A673 (cell line): Measurements from ENCODE around the gene KCNG2. TPM values are rescaled to one million over a fixed set of nuclear protein-coding genes. Genes with fewer than 3 reads are reported as not detected.

Experiments
- BruUV-seq: library from RNA; stranded (reverse); fragments of 400-500 nt; replicated peaks from 2 replicates; lab custom pipeline; 2021; lab: Mats Ljungman, UMichigan
- CTCF ChIA-PET: fragments of 300-600 bp; sonication (Branson Sonifier 250); formaldehyde crosslinking; loops from one replicate; lab custom pipeline; 2022; ENCODE audit warnings: antibody characterized with exemption; lab: Charles Lee
- POLR2A ChIA-PET: fragments of 300-600 bp; sonication (Branson Sonifier 250); formaldehyde crosslinking; loops from one replicate; lab custom pipeline; 2022; ENCODE audit warnings: antibody characterized with exemption; ENCODE audit not compliant: low non-redundant PET; lab: Charles Lee
- DNase-seq: peaks from one replicate; pipeline ENCODE4 v3.0.0-alpha.2; 2015; ENCODE audit warnings: low spot score
- H3K27ac ChIP-seq: fragments of 200-600 bp; sonication (generic); 2 replicates; pipeline ENCODE4 v1.5.1; 2016; ENCODE audit warnings: mixed run types, low read depth, mild to moderate bottlenecking, mixed read lengths, antibody characterized with exemption, low read length; ENCODE audit not compliant: poor library complexity, severe bottlenecking
- H3K27me3 ChIP-seq: fragments of 200-600 bp; sonication (generic); replicated peaks from 2 replicates; pipeline ENCODE4 v1.6.1; 2017; ENCODE audit warnings: mixed run types, low read depth, mild to moderate bottlenecking, mixed read lengths, antibody characterized with exemption, low read length; ENCODE audit not compliant: insufficient read depth, poor library complexity
- H3K36me3 ChIP-seq: fragments of 200-600 bp; sonication (generic); 2 replicates; pipeline ENCODE4 v1.6.1; 2016; ENCODE audit warnings: mixed run types, mild to moderate bottlenecking, mixed read lengths, antibody characterized with exemption, low read length; ENCODE audit not compliant: insufficient read depth, poor library complexity, severe bottlenecking
- H3K4me1 ChIP-seq: fragments of 200-600 bp; sonication (generic); 2 replicates; pipeline ENCODE4 v1.6.1; 2017; ENCODE audit warnings: mixed run types, mild to moderate bottlenecking, mixed read lengths, antibody characterized with exemption, low read length; ENCODE audit not compliant: insufficient read depth, poor library complexity, severe bottlenecking
- H3K4me3 ChIP-seq: fragments of 200-600 bp; sonication (generic); 2 replicates; pipeline ENCODE4 v1.5.1; 2016; ENCODE audit warnings: low read depth, mixed run types, mild to moderate bottlenecking, mixed read lengths, low read length; ENCODE audit not compliant: poor library complexity, severe bottlenecking
- H3K9me3 ChIP-seq: fragments of 200-600 bp; sonication (generic); 2 replicates; pipeline ENCODE4 v1.6.1; 2016; ENCODE audit warnings: mixed run types, low read depth, mild to moderate bottlenecking, mixed read lengths, antibody characterized with exemption, low read length; ENCODE audit not compliant: poor library complexity, severe bottlenecking
- EZH2 ChIP-seq: fragments of 200-600 bp; sonication (generic); IDR thresholded peaks from 2 replicates; pipeline ENCODE4 v1.6.1; 2017; ENCODE audit warnings: borderline replicate concordance, low read depth, mild to moderate bottlenecking, mixed read lengths, antibody characterized with exemption, low read length; ENCODE audit not compliant: poor library complexity, severe bottlenecking
- intact Hi-C: fragments of 100-400 bp; cut with micrococcal nuclease; formaldehyde crosslinking; loops from one replicate; pipeline ENCODE4 v1.10.0; 2022; ENCODE audit not compliant: unreplicated experiment
- total RNA-seq: library from RNA; stranded (reverse); gene quantifications from 2 replicates; pipeline ENCODE4 v1.2.3, GENCODE V29; 2021
- TF ChIP-seq, protein P1 (sequence below): fragments of 300-800, 200-600 bp; sonication (generic); conservative IDR thresholded peaks from 2 replicates; pipeline ENCODE4 v1.5.1; 2017; ENCODE audit warnings: low read depth, mild to moderate bottlenecking, antibody characterized with exemption, low read length, moderate library complexity, mixed read lengths

KCNG2 gene
- total RNA-seq, 1 experiment from 2014 or later, result not detected

DNA sequence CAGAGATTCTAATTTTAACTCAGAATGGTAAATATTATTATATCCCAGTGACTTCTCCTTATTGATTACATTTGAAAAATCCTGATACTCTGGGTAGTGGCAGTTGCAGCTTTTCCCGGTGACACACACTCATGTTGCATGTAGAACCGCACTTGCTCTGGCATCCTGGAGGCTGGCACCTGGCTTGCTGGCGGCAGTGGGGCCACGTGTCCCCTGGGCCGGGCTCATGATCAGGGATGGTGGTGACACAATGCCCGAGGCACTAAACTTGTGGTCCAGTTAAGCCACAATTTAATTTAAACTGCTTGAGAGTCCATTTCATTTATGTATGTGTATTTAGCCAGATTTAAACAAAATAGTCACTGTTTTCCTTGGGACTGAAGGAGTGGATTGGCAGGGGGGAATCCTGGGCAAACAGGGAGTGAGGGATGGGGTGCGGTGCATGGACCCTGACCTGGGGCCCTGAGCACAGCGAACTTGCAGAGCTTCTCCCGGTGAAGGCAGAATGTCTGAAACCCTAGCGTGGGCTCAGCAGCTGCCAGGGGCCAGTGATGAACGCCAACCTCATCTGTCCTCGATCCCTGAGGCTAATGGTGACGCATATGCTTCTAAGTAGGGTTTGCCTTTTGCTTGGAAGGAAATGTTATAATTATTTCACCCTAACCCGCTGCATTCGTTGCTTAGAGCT lies 50.0 kb downstream of the KCNG2 start:
- no peak overlapping the region for H3K27ac ChIP-seq
- no peaks in the 10 kb centered on the region for H3K4me1 ChIP-seq
- BruUV-seq, result no TSS peak
- DNase-seq, result no peak
- ChIA-PET POLR2A (no interaction called here), CTCF (no interaction called here)
- H3K9me3 ChIP-seq, result no peaks in the 10 kb centered on the region
- no peaks in the 10 kb centered on the region for H3K27me3 ChIP-seq
- H3K4me3 ChIP-seq, result no peak overlapping the region
- no peak for TF ChIP-seq EZH2
- TF ChIP-seq, protein P1, sequence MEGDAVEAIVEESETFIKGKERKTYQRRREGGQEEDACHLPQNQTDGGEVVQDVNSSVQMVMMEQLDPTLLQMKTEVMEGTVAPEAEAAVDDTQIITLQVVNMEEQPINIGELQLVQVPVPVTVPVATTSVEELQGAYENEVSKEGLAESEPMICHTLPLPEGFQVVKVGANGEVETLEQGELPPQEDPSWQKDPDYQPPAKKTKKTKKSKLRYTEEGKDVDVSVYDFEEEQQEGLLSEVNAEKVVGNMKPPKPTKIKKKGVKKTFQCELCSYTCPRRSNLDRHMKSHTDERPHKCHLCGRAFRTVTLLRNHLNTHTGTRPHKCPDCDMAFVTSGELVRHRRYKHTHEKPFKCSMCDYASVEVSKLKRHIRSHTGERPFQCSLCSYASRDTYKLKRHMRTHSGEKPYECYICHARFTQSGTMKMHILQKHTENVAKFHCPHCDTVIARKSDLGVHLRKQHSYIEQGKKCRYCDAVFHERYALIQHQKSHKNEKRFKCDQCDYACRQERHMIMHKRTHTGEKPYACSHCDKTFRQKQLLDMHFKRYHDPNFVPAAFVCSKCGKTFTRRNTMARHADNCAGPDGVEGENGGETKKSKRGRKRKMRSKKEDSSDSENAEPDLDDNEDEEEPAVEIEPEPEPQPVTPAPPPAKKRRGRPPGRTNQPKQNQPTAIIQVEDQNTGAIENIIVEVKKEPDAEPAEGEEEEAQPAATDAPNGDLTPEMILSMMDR, result no peak
- intact Hi-C loops, result no loop called here
- no peaks in the 10 kb centered on the region for H3K36me3 ChIP-seq

DNA sequence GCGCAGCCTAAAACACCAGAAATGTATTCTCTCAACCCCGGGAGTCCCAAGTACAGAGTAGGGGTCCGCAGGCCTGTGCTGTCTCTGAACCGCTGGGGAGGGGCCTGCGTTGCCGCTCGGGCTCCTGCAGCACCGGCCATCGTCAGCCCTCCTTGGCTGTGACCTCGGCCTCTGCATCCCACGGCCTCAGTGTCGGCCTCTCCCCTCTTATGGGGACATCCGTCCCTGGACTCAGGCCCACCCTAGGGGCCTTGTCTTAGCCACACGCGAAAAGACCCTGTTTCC lies 50.5 kb downstream of the KCNG2 start:
- Histone ChIP-seq H3K4me1 (no peaks in the 10 kb centered on the region), H3K4me3 (no peak overlapping the region), H3K9me3 (no peaks in the 10 kb centered on the region), H3K27me3 (no peaks in the 10 kb centered on the region), H3K36me3 (no peaks in the 10 kb centered on the region), H3K27ac (no peak overlapping the region)
- DNase-seq, result no peak
- no TSS peak for BruUV-seq
- ChIA-PET CTCF (no interaction called here), POLR2A (no interaction called here)
- intact Hi-C loops, result no loop called here
- TF ChIP-seq EZH2, result no peak
- TF ChIP-seq, protein P1, result no peak

DNA sequence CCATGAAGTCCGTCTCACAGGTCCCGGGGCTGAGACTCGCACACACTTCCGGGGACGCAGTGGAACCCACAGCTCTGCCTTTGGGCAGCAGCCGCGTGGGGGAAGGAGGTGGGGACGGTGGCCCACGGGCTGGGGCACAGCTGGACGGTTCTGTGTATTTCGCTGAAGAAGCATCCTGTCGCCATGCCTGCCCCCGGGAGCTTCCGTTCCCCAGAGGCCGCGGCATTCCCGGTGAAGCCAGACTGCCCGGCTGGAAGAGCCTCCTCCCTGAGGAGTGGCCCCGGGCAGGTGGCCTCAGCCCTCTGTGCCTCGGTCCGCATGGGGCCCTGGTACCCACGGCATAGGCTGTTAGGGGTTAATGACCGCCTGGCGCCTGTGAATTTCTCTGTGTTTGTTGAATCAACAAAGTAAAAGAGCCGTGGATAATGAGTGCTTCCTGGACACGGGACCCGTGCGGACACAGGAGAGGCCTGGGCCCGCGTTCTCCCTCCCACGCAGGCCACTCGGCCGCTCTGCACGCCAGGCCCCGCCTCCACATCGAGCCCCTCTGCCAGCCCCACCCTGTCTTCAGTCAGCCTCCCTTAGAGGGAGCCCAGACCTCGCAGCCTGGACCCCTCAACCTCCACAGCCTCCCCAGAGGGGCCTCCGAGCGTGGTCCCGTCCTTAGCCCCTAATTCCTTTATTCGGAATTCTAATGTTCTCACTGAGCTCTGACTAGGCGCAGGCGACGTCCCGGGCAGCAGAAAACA lies 51.0 kb downstream of the KCNG2 start:
- H3K27me3 ChIP-seq, result no peaks in the 10 kb centered on the region
- ChIA-PET POLR2A (no interaction called here), CTCF (interaction anchor here (0.6 kb wide), 1 partner anchor 115 kb away, joined by 5 read pairs; the partner anchor contains the start of gene HSBP1L1)

More for the DNA sequence above, 51.0 kb downstream of the KCNG2 start:
- Histone ChIP-seq H3K27ac (no peak overlapping the region), H3K9me3 (no peaks in the 10 kb centered on the region), H3K4me3 (no peak overlapping the region), H3K36me3 (no peaks in the 10 kb centered on the region), H3K4me1 (no peaks in the 10 kb centered on the region)
- intact Hi-C loops, result no loop called here
- no TSS peak for BruUV-seq
- no peak for DNase-seq
- TF ChIP-seq, protein P1, result no peak
- no peak for TF ChIP-seq EZH2
